Breast epithelium (tissue), 4 donors: ENCODE results near the gene OPRD1. TPM values are rescaled to one million over a fixed set of nuclear protein-coding genes. Genes with fewer than 3 reads are reported as not detected.

Experiments used
- DNase-seq, 2 donors: peaks; one replicate each; pipeline ENCODE4 v3.0.0-alpha.2; 2019; ENCODE audit warnings: low spot score in 2 of 2
- H3K27ac ChIP-seq, 2 donors: fragments of 200-600 bp; sonication (generic) in 1 of 2; one replicate each; pipeline ENCODE4 v1.5.1; 2016 to 2019; ENCODE audit warnings: mild to moderate bottlenecking in 1 of 2
- H3K27me3 ChIP-seq, 2 donors: fragments of 200-600 bp; sonication (generic) in 1 of 2; one replicate each; pipeline versions ENCODE4 v1.5.1 to v1.6.0; 2017 to 2019; ENCODE audit warnings: control low read depth in 1 of 2, mild to moderate bottlenecking in 1 of 2
- H3K36me3 ChIP-seq: fragments of 200-600 bp; one replicate; pipeline ENCODE4 v1.5.1; 2019
- H3K4me1 ChIP-seq, 2 donors: fragments of 200-600 bp; sonication (generic); one replicate each; pipeline ENCODE4 v1.5.1; 2016 to 2019; ENCODE audit warnings: control low read depth in 1 of 2
- H3K4me3 ChIP-seq, 3 donors: fragments of 200-600 bp; sonication (generic); 1 replicate in 2 of 3; 2 replicates in 1 of 3; pipeline ENCODE4 v1.5.1; 2016 to 2019; ENCODE audit warnings: mild to moderate bottlenecking in 3 of 3, moderate library complexity in 2 of 3
- H3K9me3 ChIP-seq, 2 donors: fragments of 200-600 bp; sonication (generic) in 1 of 2; one replicate each; pipeline ENCODE4 v1.5.1; 2016 to 2019; ENCODE audit warnings: control low read depth in 1 of 2
- POLR2A ChIP-seq: fragments of 450-650 bp; IDR thresholded peaks from one replicate; pipeline ENCODE4 v1.6.1; 2016; ENCODE audit warnings: antibody characterized with exemption, mild to moderate bottlenecking, moderate library complexity
- POLR2AphosphoS5 ChIP-seq, 3 donors: sonication (generic); formaldehyde crosslinking; IDR thresholded peaks; one replicate each; pipeline ENCODE4 v1.6.1; 2017; ENCODE audit warnings: antibody characterized with exemption in 3 of 3
- intact Hi-C: fragments of 100-400 bp; cut with DNase I; formaldehyde crosslinking; loops from one replicate; pipeline ENCODE4 v1.15.1; 2023; ENCODE audit warnings: low total_unique reads
- total RNA-seq, 3 donors: library from RNA; depleted of rRNA; stranded (reverse); fragments of >200 nt; gene quantifications; one replicate each; pipeline ENCODE4 v1.1.0, GENCODE V29; 2016
- TF ChIP-seq, protein P1 (sequence below), 3 donors: fragments of 450-650 bp; IDR thresholded peaks; one replicate each; pipeline ENCODE4 v1.5.1; 2016 to 2017; ENCODE audit warnings: antibody characterized with exemption in 3 of 3, mild to moderate bottlenecking in 3 of 3, moderate library complexity in 3 of 3

The OPRD1 gene
- total RNA-seq, 3 donors from 2014 or later: not detected

DNA sequence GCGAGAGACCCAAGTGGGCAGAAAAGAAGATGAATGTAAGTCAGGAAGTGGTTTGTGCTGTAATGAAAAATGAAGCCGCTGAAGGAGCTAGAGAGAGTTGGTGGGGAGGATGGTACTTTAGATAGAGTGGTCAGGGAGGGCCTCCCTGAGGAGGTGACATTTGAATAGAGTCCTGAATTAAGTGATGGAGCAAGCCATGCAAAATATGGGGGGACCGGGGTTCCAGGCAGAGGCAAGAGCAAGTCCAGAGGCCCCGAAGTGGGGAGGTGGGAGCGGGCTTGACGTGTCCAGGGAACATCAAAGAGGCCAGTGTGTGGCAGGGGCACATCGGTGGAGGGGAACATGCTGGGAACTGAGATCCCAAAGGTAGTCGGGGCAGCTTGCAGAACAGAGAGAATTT is 43.1 kb downstream of the OPRD1 start:
- intact Hi-C loops: no loop called here
- no peaks in the 10 kb centered on the region for H3K4me1 ChIP-seq
- no peak overlapping the region for H3K27ac ChIP-seq

DNA sequence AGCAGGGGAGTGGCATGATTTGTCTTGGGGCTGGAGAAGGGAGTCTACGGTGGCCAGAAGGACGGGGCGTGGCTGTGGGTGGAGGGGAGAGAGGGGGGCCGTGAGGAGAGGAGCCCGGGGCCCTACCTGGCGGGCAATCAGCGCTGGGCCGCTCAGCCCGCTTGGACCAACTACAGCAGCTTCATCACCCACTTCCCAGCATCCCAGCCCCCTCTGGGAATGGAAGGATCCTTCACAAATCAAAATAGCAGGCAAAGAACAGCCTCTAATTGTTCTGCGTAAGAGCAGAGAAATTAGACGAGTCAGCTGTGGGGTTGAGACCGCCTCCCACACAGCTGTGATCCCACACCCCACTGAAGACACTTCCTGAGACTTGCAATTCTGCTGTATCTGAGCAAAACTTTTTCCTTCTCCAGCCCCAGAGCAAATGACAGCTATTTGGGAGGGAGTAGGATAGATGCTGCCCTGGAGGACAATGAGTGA is 43.5 kb downstream of the OPRD1 start:
- H3K27me3 ChIP-seq: no peaks in the 10 kb centered on the region
- TF ChIP-seq, protein P1, sequence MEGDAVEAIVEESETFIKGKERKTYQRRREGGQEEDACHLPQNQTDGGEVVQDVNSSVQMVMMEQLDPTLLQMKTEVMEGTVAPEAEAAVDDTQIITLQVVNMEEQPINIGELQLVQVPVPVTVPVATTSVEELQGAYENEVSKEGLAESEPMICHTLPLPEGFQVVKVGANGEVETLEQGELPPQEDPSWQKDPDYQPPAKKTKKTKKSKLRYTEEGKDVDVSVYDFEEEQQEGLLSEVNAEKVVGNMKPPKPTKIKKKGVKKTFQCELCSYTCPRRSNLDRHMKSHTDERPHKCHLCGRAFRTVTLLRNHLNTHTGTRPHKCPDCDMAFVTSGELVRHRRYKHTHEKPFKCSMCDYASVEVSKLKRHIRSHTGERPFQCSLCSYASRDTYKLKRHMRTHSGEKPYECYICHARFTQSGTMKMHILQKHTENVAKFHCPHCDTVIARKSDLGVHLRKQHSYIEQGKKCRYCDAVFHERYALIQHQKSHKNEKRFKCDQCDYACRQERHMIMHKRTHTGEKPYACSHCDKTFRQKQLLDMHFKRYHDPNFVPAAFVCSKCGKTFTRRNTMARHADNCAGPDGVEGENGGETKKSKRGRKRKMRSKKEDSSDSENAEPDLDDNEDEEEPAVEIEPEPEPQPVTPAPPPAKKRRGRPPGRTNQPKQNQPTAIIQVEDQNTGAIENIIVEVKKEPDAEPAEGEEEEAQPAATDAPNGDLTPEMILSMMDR (IDR thresholded peaks at IDR 0.05): no peak
- no peak for TF ChIP-seq POLR2AphosphoS5 (IDR thresholded peaks at IDR 0.05)
- TF ChIP-seq POLR2A: no peak
- H3K9me3 ChIP-seq: no peaks in the 10 kb centered on the region
- no peak for DNase-seq
- no peaks in the 10 kb centered on the region for H3K4me1 ChIP-seq
- H3K27ac ChIP-seq: no peak overlapping the region
- intact Hi-C loops: no loop called here
- H3K4me3 ChIP-seq: peak overlapping the region in 1 of 3 donors; percentile 28
- no peaks in the 10 kb centered on the region for H3K36me3 ChIP-seq

More for the DNA sequence above, 43.1 kb downstream of the OPRD1 start:
- Histone ChIP-seq H3K36me3 (no peaks in the 10 kb centered on the region), H3K4me3 (no peak overlapping the region), H3K9me3 (no peaks in the 10 kb centered on the region), H3K27me3 (no peaks in the 10 kb centered on the region)
- DNase-seq: no peak
- TF ChIP-seq POLR2AphosphoS5 (IDR thresholded peaks at IDR 0.05): no peak
- TF ChIP-seq, protein P1 (IDR thresholded peaks at IDR 0.05): no peak
- TF ChIP-seq POLR2A: no peak

DNA sequence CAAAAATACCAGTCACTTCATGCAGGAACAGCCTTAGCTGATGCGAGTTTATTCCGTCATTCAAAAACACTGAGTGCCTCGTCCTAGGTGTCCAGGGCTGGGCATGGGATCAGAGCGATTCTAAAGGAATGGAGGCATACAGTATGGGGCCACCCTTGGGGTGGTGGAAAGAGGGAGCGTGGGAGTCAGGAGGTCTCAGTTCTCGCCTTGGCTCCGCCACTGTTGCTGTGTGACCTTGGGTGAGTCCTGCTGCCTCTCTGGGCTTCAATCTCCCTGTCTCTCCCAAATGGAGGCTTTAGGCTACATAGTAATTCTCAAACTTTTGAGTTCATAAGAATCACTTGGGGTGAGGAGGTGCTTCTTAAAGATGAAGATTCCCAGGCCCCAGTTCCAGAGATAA is 44.0 kb downstream of the OPRD1 start:
- Histone ChIP-seq H3K4me1 (no peaks in the 10 kb centered on the region), H3K9me3 (no peaks in the 10 kb centered on the region), H3K27ac (no peak overlapping the region), H3K4me3 (no peak overlapping the region), H3K36me3 (no peaks in the 10 kb centered on the region), H3K27me3 (no peaks in the 10 kb centered on the region)
- intact Hi-C loops: no loop called here
- TF ChIP-seq, protein P1 (IDR thresholded peaks at IDR 0.05): no peak
- no peak for TF ChIP-seq POLR2A
- TF ChIP-seq POLR2AphosphoS5 (IDR thresholded peaks at IDR 0.05): no peak
- no peak for DNase-seq

DNA sequence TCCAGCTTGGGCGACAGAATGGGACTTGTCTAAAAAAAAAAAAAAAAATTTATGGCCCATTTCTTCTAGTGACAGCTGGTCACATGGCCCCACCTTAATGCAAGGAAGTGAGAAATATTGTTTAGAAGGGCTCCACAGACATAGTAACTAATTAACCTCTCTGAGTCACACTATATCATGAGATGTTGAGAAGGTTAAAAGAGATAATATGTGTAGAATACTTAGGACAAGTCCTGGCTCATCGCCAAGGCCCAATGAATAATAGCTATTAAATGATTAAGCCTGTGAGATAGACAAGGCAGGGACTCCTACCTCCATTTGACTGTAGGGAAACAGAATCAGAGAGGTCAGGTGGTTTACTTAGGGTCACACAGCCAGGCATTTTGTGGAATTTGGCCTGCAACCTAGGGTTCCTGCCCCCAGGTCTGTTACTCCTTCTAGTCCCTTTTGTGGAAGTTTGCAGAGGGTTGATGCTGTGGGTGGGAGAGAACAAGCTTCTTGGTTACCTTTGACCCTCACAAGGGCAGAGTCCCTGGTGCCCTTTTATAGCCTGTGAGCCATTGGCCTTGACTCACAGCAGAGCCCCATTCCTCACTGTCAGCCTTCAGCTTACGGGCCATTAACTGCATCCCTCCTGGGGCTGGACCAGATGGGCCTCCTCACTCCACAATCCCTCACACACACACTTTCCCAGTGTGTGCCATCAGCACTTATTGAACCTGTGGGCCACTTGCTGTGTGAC is 48.5 kb downstream of the OPRD1 start:
- TF ChIP-seq, protein P1 (IDR thresholded peaks at IDR 0.05): no peak
- TF ChIP-seq POLR2AphosphoS5 (IDR thresholded peaks at IDR 0.05) (no peak), POLR2A (no peak)
- Histone ChIP-seq H3K9me3 (no peaks in the 10 kb centered on the region), H3K4me3 (no peak overlapping the region), H3K36me3 (no peaks in the 10 kb centered on the region), H3K4me1 (no peaks in the 10 kb centered on the region), H3K27ac (no peak overlapping the region), H3K27me3 (no peaks in the 10 kb centered on the region)
- DNase-seq: no peak
- intact Hi-C loops: no loop called here

DNA sequence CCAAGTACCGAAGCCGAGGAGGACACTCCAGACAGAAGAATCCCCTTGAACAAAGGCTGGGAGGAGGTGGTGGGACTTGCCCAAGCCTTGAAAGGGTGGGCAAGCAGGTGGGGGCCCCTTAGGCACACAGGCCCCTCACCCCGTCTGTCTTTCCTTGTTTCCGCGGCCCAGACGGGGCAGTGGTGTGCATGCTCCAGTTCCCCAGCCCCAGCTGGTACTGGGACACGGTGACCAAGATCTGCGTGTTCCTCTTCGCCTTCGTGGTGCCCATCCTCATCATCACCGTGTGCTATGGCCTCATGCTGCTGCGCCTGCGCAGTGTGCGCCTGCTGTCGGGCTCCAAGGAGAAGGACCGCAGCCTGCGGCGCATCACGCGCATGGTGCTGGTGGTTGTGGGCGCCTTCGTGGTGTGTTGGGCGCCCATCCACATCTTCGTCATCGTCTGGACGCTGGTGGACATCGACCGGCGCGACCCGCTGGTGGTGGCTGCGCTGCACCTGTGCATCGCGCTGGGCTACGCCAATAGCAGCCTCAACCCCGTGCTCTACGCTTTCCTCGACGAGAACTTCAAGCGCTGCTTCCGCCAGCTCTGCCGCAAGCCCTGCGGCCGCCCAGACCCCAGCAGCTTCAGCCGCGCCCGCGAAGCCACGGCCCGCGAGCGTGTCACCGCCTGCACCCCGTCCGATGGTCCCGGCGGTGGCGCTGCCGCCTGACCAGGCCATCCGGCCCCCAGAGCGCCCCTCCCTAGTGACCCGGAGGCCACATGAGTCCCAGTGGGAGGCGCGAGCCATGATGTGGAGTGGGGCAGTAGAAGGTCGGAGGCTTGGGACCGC is 50.8 kb downstream of the OPRD1 start:
- intact Hi-C loops: no loop called here
- Histone ChIP-seq H3K4me1 (no peaks in the 10 kb centered on the region), H3K27me3 (no peaks in the 10 kb centered on the region), H3K4me3 (no peak overlapping the region), H3K36me3 (no peaks in the 10 kb centered on the region), H3K27ac (no peak overlapping the region), H3K9me3 (no peaks in the 10 kb centered on the region)
- DNase-seq: no peak
- TF ChIP-seq POLR2AphosphoS5 (IDR thresholded peaks at IDR 0.05) (no peak), POLR2A (no peak)
- TF ChIP-seq, protein P1 (IDR thresholded peaks at IDR 0.05): no peak
